ENCODE data around the gene SREBF1. TPM values are rescaled to one million over a fixed set of nuclear protein-coding genes. Genes with fewer than 3 reads are reported as not detected.

Gene SREBF1
- total RNA-seq, 1 donor from 2014 or later: 84.0 TPM

DNA sequence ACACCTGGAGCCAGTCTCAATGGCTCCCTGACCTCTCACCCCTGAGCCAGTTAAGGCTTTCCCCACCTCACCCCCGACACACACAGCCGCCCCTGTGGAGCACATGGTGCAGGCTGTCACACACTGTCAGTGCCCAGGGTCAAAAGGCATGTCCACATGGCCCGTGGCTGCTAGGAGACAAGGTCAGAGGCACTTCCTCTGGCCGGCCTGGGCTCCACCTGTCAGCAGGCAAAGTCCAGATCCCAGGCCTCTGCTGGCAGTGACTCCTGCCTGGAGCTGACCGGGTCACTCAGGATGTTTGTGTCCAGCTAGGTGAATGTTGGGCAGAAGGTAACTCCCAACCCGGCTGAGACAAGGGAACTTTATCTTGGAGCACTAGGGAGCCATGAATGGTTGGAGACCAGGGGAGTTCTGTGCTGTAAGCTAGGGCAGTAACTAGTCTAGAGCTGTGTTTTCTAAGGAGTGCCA, 6.0 kb downstream of the SREBF1 start:
- intact Hi-C loops (cut with DNase I): no loop called here
- Histone ChIP-seq H3K4me3 (no peak overlapping the region), H3K27me3 (no peaks in the 10 kb centered on the region), H3K4me1 (peaks cover 84% of the 10 kb centered on the region), H3K27ac (peak overlapping the region; percentile 81), H3K36me3 (no peaks in the 10 kb centered on the region), H3K9me3 (no peaks in the 10 kb centered on the region)
- no peak for TF ChIP-seq CTCF (IDR thresholded peaks at IDR 0.05)
- no peak for TF ChIP-seq POLR2AphosphoS5 (IDR thresholded peaks at IDR 0.05; ENCODE audit: insufficient read depth in 1 of 2, low read depth in 1 of 2)
- TF ChIP-seq POLR2A (IDR thresholded peaks at IDR 0.05): no peak
- DNase-seq (ENCODE audit: extremely low spot score in 2 of 2): no peak

GRCh38 chr17:17830269-17830567, 6.6 kb downstream of the SREBF1 start:
- Histone ChIP-seq H3K4me3 (no peak overlapping the region), H3K36me3 (no peaks in the 10 kb centered on the region), H3K27me3 (no peaks in the 10 kb centered on the region), H3K27ac (no peak overlapping the region), H3K9me3 (no peaks in the 10 kb centered on the region), H3K4me1 (peaks cover 84% of the 10 kb centered on the region)
- TF ChIP-seq POLR2A (IDR thresholded peaks at IDR 0.05) (no peak), CTCF (IDR thresholded peaks at IDR 0.05) (no peak)
- intact Hi-C loops (cut with DNase I): no loop called here
- no peak for DNase-seq (ENCODE audit: extremely low spot score in 2 of 2)

GRCh38 chr17:17827826-17828621, 8.8 kb downstream of the SREBF1 start:
- H3K9me3 ChIP-seq: no peaks in the 10 kb centered on the region
- no peak for DNase-seq (ENCODE audit: extremely low spot score in 2 of 2)
- peak overlapping the region; percentile 18 for H3K27ac ChIP-seq
- H3K4me1 ChIP-seq: peaks cover 85% of the 10 kb centered on the region
- H3K36me3 ChIP-seq: no peaks in the 10 kb centered on the region
- intact Hi-C loops (cut with DNase I): no loop called here
- no peak overlapping the region for H3K4me3 ChIP-seq
- no peaks in the 10 kb centered on the region for H3K27me3 ChIP-seq
- TF ChIP-seq POLR2AphosphoS5 (IDR thresholded peaks at IDR 0.05; ENCODE audit: insufficient read depth in 1 of 2, low read depth in 1 of 2) (no peak), POLR2A (IDR thresholded peaks at IDR 0.05) (no peak), CTCF (IDR thresholded peaks at IDR 0.05) (no peak)

DNA sequence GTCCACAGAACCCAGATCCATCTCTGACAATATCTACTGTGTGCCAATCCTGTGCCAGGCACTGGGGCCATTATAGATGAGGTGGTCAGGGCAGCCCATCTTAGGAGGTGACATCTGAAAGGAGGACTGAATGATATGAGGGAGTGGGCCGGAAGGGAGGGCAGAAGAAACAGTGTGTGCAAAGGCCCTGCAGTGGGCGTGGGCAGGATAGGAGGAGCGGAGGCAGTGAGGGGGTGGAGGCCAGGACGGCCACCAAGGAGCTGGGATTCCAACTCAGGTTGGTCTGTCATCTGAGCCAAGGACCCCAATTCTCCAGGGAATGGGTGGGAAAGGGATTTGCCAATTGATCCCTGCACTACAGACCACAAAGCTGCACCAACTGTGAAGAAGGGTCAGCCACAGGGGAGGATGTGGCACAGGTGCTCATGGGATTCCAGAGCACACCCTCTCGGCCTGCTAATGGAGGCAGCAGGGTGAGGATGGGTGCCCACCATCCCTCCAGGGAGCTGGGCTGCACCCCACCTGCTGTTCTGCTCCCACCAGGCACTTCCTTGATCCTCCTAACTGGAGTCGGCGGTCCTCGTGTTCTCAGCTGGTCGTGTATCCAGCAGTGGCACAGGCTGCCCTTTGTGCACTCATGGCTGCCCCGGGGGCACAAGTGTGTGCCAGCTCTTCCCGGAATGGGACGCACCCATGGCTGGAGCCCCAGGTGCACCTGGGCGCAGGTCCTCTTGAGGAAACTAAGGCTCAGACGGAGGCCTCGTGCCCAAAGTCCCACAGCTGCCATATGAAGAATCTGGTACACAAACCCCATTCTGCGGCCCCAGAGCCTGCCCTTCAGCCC, 9.6 kb downstream of the SREBF1 start:
- TF ChIP-seq CTCF (IDR thresholded peaks at IDR 0.05) (no peak), POLR2AphosphoS5 (IDR thresholded peaks at IDR 0.05; ENCODE audit: insufficient read depth in 1 of 2, low read depth in 1 of 2) (no peak), POLR2A (IDR thresholded peaks at IDR 0.05) (no peak)
- H3K27ac ChIP-seq: peak overlapping the region; percentile 90
- H3K36me3 ChIP-seq: no peaks in the 10 kb centered on the region
- H3K4me3 ChIP-seq: no peak overlapping the region
- no peak for DNase-seq (ENCODE audit: extremely low spot score in 2 of 2)
- intact Hi-C loops (cut with DNase I): no loop called here
- H3K9me3 ChIP-seq: no peaks in the 10 kb centered on the region
- peaks cover 87% of the 10 kb centered on the region for H3K4me1 ChIP-seq
- no peaks in the 10 kb centered on the region for H3K27me3 ChIP-seq

DNA sequence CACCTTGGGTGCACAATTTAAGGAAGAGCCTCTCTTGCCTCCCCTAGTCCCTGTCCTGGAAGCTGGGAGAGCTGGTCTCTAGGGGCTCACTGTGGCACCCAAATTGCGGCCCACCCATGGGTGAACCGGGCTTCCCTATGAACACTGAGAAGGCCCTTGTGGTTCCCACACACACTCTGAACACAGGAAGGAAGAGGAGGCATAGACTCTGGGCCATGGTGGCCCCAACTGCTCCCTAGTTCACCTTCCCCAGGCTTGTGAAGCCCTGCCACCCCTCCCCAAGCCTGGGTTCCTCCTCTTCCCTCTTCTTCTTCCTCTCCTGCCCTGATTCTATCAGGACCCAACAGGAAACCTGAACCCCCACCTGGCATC, 10.5 kb downstream of the SREBF1 start:
- Histone ChIP-seq H3K4me3 (no peak overlapping the region), H3K27ac (peak overlapping the region; percentile 90)
- TF ChIP-seq POLR2A (IDR thresholded peaks at IDR 0.05) (no peak), CTCF (IDR thresholded peaks at IDR 0.05) (no peak), POLR2AphosphoS5 (IDR thresholded peaks at IDR 0.05; ENCODE audit: insufficient read depth in 1 of 2, low read depth in 1 of 2) (no peak)

More for the DNA sequence above, 10.5 kb downstream of the SREBF1 start:
- H3K4me1 ChIP-seq: peaks cover 87% of the 10 kb centered on the region
- no peaks in the 10 kb centered on the region for H3K27me3 ChIP-seq
- intact Hi-C loops (cut with DNase I): no loop called here
- H3K9me3 ChIP-seq: no peaks in the 10 kb centered on the region
- H3K36me3 ChIP-seq: no peaks in the 10 kb centered on the region
- DNase-seq (ENCODE audit: extremely low spot score in 2 of 2): no peak
